Measurements from ENCODE around the gene STARD3NL.

STARD3NL gene

GRCh38 chr7:38129162-38129561, 48.9 kb upstream of the STARD3NL start:
- ATAC-seq: no peak
- TF ChIP-seq CSRNP3 (CRISPR knock-in tag; IDR thresholded peaks at IDR 0.05) (no peak), ISL1 (CRISPR knock-in tag; IDR thresholded peaks at IDR 0.05) (no peak), ESRRG (CRISPR knock-in tag; IDR thresholded peaks at IDR 0.05) (no peak), ZFP30 (CRISPR knock-in tag; IDR thresholded peaks at IDR 0.05) (no peak), ZNF8 (CRISPR knock-in tag; IDR thresholded peaks at IDR 0.05) (no peak), ZC3H10 (CRISPR knock-in tag; IDR thresholded peaks at IDR 0.05) (no peak)

- no peak for ATAC-seq
- TF ChIP-seq SNAI2 (CRISPR knock-in tag; IDR thresholded peaks at IDR 0.05): no peak
Measured at GRCh38 chr7:38129579-38129978, 48.5 kb upstream of the STARD3NL start.

GRCh38 chr7:38138171-38138570, 39.9 kb upstream of the STARD3NL start:
- ATAC-seq: no peak
- TF ChIP-seq PATZ1 (CRISPR knock-in tag; IDR thresholded peaks at IDR 0.05; ENCODE audit: borderline replicate concordance) (no peak), CSDC2 (CRISPR knock-in tag; IDR thresholded peaks at IDR 0.05) (no peak), CSRNP3 (CRISPR knock-in tag; IDR thresholded peaks at IDR 0.05) (no peak), GLIS3 (CRISPR knock-in tag; IDR thresholded peaks at IDR 0.05) (no peak), PPARA (CRISPR knock-in tag; IDR thresholded peaks at IDR 0.05; ENCODE audit: borderline replicate concordance) (no peak), ZC3H10 (CRISPR knock-in tag; IDR thresholded peaks at IDR 0.05) (no peak), ZNF565 (CRISPR knock-in tag; conservative IDR thresholded peaks at IDR 0.05; ENCODE audit: low read depth) (no peak), RARB (CRISPR knock-in tag; IDR thresholded peaks at IDR 0.05) (no peak), BACH2 (CRISPR knock-in tag; IDR thresholded peaks at IDR 0.05; ENCODE audit: borderline replicate concordance) (no peak), ISL1 (CRISPR knock-in tag; IDR thresholded peaks at IDR 0.05) (no peak), SNAI2 (CRISPR knock-in tag; IDR thresholded peaks at IDR 0.05) (no peak), TOX (CRISPR knock-in tag; IDR thresholded peaks at IDR 0.05; ENCODE audit: borderline replicate concordance) (no peak), CREB5 (CRISPR knock-in tag; IDR thresholded peaks at IDR 0.05; ENCODE audit: low read depth) (no peak), ARNTL (CRISPR knock-in tag; IDR thresholded peaks at IDR 0.05; ENCODE audit: borderline replicate concordance, low read depth) (no peak), ZNF70 (CRISPR knock-in tag; IDR thresholded peaks at IDR 0.05) (no peak), ZNF8 (CRISPR knock-in tag; IDR thresholded peaks at IDR 0.05) (no peak), TCF4 (CRISPR knock-in tag; IDR thresholded peaks at IDR 0.05; ENCODE audit: borderline replicate concordance) (no peak), ZFP30 (CRISPR knock-in tag; IDR thresholded peaks at IDR 0.05) (no peak), POU6F1 (CRISPR knock-in tag; IDR thresholded peaks at IDR 0.05; ENCODE audit: borderline replicate concordance, low read depth) (no peak)

- TF ChIP-seq CSRNP3 (CRISPR knock-in tag; IDR thresholded peaks at IDR 0.05): no peak
- no peak for TF ChIP-seq SNAI2 (CRISPR knock-in tag; IDR thresholded peaks at IDR 0.05)
- TF ChIP-seq POU6F1 (CRISPR knock-in tag; IDR thresholded peaks at IDR 0.05; ENCODE audit: borderline replicate concordance, low read depth): no peak
- TF ChIP-seq CSDC2 (CRISPR knock-in tag; IDR thresholded peaks at IDR 0.05): no peak
- TF ChIP-seq ISL1 (CRISPR knock-in tag; IDR thresholded peaks at IDR 0.05): no peak
- TF ChIP-seq PPARA (CRISPR knock-in tag; IDR thresholded peaks at IDR 0.05; ENCODE audit: borderline replicate concordance): no peak
- no peak for TF ChIP-seq ZNF565 (CRISPR knock-in tag; conservative IDR thresholded peaks at IDR 0.05; ENCODE audit: low read depth)
- no peak for TF ChIP-seq ZNF8 (CRISPR knock-in tag; IDR thresholded peaks at IDR 0.05)
- TF ChIP-seq TOX (CRISPR knock-in tag; IDR thresholded peaks at IDR 0.05; ENCODE audit: borderline replicate concordance): no peak
- no peak for ATAC-seq
Measured at GRCh38 chr7:38141187-38141586, 36.9 kb upstream of the STARD3NL start.

All from SK-N-SH treated with all-trans-retinoic acid at 6 μM for 48 hours (cell line).